Putamen (tissue), 1 donor: ENCODE results near the gene UBN1.
A peak's percentile ranks its signal among the peaks of the same experiment; 100 is the strongest.

Experiments used
- DNase-seq: peaks from one replicate; pipeline ENCODE4 v3.0.0-alpha.2; 2016; ENCODE audit warnings: low spot score

UBN1 gene

DNA sequence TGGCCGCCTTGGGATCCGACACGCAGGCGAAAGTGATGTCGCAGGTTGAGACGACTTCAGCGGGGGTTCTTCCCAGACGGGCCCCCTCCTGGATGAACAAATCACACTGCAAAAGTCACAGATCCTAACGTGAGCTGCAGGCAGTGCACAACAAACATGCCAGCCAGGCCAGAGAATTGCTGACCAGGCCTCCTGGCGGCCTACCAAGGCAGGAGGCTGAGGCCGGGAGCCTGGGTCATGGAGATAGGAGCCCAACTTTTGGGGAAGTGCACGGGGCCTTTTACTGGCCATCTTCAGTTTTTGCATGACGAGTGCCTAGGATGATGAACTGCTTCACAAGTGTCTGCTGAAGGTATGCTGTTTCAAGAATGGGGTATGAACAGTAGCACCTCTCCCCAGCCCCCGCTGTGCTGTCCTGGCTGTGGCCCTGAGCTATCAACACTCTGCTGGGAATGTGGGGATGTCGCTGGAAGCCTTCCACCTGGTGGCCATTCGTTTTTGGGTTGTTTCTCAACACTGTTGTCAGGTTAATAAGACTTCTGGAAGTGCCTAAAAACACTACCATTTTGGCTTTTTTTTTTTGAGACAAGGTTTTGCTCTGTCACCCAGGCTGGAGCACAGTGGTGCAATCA lies 32.6 kb upstream of the UBN1 start:
- no peak for DNase-seq

DNA sequence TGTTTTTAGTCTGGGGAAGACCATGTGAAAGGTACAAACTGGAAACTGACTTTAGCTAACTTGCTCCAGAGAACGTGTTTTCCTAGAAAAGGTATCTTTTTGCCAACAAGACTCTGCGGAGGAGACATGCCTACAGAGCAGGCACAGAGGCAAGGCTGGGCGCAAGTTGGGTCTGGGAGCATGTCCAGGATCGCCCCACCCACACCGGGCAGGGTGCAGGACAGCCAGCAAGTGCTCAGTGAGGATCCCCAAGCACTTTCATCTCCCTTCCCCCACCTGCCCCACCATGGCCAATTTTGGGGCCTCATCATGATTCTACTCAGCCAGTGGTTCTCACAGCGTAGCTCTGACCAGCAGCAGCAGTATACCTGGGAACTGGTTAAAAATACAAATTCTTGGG lies 26.6 kb upstream of the UBN1 start:
- no peak for DNase-seq

DNA sequence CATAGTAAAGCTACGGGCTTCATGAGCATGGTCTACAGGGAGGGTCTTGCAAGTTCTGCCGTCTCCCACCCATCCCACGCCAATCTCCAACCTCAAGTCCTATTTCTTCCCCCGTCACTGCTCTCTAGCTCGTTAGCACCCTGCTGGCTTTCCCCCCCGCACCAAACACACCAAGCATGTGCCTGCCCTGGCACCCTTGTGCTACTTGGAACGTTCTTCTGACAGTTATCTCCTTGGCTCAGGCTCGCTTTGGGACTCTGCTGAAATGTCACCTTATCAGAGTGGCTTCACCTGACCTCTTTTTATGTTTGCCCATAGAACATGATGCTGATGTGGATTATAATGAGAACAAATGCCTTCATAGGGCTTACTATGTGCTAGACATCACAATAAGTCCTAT lies 22.1 kb upstream of the UBN1 start:
- no peak for DNase-seq

DNA sequence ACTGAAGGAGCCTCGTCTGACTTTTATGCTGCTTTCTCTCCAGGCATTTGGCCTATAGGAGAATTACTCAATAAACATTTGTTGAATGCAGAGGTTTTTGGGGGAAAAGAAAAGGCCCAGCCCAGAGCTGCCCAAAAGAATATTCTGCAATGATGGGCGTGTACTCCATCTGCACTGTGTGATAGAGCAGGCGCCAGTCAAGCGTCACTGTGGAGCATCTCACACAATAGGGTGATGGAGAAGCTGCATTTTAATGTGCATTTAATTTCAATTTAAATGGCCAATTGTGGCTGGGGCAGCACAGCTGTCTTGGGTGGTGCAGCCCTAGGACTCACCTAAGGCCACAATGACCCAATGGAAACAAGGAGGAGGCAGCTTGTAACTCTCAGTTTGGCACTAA lies 20.8 kb upstream of the UBN1 start:
- DNase-seq, result no peak

DNA sequence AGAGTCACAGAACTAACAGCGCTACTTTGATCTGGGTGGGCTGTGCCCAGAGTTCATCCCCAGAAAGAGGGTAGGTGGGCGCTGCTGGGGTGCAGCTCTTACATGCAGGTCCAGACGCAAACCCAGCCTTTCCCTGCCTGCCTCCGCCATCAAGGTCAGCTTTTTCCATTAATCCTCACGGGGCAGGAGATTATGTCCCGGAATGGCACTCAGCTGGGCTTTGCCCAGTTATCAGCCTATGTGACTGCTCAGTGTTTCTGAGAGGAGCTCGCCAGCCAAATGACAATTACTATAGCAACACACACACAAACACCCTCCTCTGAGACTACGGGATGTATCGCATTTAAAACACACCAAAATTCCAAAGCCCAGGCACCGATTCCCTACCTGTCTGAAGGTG lies 20.3 kb upstream of the UBN1 start:
- DNase-seq, result no peak

DNA sequence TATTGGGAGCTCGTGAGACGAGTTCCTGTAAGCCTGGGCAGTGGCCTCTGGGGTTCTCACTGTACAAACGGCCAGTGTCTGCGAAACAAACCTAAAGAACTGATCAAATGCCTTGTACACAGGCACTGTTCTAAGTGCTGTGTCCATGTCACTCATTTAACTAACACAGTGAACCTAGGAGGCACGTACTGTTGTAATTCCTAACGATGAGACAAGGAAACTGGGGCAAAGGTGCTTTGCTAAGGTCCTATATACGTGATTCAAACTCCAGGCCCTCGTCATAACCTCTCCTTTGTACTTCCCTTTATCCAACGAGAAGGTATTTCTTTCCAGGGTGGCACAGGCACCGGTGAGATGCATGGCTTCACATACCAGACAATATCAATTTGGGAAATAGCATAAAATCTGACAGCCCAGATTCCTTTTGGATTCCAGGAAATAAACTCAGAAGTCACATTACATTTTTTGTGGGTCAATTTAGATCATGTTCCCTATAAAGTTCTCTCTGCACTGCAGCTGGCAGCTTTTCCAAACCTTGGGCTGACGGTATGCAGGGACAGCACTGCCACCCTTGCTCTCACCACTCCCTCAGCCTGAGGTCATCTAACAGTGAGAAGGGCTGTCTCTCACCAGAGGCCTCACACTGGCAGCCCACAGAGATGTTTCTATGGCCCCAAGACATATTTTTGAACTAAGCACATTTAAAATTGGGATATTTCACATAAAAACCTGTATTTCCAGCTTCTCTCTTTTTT lies 18.5 kb upstream of the UBN1 start:
- DNase-seq, result no peak

DNA sequence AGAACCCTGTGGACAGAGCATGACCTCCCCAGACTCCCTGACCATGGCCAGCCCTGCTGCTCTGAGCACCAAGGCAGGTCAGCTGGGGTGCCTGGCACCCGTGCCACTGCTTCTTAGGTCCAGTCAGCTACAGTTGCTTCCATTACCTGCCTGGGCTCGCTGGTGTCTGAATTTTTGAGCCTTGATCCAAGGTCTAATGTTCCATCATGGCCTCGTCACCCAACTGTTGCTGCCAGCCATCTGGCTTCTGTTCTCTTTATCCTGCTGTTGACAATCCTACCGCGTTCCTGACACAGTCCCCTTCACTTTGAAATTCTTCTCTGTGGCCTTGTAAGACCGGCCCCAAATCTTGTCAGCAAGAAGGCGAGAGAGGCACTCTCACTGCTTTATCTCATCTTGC lies 16.9 kb upstream of the UBN1 start:
- no peak for DNase-seq

DNA sequence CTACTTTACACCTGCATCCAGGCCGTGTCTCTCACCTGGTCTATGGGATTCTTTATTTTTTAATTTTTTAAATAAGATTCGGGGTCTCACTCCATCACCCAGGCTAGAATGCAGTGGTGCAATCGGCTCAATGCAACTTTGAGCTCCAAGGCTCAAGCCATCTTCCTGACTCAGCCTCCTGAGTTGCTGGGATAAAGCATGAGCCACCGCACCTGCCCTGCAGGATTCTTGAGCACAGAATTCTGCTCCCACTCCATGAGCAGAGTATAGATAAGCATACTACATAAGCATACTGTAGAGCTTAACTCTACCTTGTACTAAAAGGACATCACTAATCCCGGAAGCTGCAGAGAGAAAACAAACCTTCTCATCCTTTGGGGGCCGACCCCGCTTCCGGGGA lies 15.7 kb upstream of the UBN1 start:
- DNase-seq, result no peak

DNA sequence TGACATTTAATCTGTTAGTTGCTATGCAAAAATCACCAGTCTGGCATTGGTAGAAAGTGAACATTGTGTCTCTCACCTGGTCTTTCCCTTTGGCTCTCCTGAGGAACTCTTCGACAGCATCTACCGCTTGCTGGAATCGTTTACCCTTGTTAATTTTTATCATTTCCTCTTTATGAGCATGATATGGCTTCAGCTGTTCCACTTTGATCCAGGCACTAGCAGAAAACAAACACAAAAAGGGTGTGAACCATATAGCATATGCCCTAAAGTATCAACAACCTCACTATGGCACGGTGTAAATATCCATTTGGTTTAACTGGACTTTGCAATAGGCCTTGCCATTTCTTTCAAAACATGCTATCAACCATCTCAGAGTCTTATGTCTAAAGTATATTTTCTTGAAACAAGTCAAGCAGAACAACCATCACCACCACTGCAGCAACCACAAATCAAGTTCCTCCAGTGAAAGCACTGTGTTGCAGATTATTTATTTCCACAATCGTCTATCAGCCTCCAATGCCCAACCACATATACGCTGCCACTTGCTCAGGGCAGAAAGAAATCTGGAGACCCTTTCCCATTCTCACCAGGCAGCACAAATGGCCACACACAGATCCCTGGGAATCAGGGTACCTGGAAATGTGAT lies 14.5 kb upstream of the UBN1 start:
- no peak for DNase-seq

DNA sequence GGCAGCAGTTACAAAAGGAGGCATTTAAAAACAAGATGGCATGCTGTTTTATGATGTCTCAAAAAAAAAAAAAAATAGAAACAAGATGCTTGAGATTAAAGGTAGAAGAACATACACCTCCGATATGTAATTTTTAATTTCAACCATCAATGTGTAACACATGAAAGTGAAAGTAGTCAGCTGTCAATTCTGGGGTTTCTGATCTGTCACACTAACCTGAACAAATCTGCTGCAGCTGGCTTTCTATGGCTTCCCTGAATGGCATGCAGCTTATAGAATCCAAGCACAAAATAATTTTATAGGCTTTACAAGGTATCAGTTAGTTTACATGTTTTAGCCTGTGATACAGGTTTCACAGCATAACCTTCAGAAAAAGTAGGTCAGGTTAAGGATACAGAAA lies 13.7 kb upstream of the UBN1 start:
- DNase-seq, result no peak

DNA sequence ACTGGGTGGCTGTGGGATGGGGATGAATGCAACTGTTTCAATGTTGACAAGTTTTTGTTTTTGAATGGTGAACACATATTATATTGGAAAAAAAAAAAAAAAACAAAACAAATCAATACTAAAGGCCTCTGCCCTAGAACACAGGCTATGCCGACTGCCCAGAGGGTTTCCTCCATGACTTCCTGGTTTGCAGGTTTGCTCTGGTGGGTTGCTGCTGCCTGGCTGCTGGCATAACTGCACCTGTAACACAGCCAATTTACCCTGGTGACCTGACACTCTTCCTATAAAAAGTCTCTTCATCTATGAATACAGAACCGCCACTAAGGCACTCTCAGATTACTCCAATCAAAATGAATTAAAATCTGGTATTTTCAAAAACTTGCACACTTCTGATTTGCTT lies 10.6 kb upstream of the UBN1 start:
- DNase-seq, result no peak

DNA sequence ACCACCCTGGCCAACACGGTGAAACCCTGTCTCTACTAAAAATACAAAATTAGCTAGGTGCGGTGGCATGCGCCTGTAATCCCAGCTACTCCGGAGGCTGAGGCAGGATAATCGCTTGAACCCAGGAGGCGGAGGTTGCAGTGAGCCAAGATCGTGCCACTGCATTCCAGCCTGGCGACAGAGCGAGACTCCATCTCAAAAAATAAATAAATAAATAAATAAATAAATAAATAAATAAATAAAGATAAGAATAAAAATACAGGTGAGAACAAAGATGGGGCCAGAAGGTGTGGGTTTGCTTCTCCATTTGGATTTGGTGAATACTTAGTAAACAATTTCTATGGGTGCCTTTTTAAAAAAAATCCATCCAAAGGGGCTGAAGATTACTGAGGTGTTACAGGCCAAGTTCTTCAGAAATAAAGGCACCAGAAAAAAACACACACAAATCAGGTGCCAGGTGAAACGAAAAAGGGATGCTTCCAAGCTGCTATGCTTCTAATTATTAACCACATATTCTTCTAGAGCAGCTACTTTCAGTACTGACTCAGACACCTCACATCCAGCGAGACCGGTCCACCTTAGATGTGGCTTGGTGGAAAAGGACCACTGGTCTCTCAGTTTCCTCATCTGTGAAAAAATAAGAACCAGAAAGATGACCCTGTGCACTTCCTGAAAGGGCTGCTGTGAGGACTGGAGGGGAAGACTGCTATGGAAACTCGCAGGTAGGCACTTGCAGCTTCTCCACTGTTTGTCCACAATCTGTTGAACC lies 9.4 kb upstream of the UBN1 start:
- no peak for DNase-seq

DNA sequence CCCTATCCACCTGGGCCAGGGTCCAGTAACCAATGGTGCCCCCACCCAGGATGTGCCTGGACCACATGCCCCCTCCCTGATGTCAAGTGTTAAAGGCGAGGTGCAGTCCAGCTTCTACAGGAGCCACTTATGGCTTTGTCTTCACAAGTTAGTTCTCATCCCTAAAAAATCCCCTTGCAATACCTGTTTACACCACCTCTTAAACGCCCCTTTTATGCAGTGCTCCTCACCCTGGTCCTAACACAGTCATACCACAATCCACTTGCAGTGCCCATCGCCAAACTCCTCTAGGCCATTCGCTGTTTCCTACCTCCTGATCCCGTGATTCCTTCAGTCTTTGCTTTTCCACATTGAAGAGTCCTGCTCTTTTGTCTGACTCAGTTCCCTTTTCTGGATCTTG lies 7.3 kb upstream of the UBN1 start:
- DNase-seq, result no peak

DNA sequence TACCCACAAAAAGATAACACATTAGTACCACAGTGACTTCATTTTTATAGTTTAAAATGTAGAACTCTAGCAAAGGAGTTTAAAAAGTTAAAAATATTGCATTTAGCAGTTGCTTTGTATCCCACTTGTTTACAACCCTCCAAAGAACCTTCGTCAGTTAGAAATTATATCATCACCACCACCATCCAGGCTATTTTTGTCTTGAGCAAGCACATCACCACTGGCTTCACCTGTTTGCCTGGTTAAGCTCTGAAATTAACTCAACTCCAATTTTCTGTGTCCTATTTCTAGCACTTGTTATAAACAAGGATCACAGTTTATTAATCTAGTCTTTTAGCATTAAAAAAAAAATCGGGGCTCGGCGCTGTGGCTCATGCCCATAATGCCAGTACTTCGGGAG lies 6.3 kb upstream of the UBN1 start:
- no peak for DNase-seq

DNA sequence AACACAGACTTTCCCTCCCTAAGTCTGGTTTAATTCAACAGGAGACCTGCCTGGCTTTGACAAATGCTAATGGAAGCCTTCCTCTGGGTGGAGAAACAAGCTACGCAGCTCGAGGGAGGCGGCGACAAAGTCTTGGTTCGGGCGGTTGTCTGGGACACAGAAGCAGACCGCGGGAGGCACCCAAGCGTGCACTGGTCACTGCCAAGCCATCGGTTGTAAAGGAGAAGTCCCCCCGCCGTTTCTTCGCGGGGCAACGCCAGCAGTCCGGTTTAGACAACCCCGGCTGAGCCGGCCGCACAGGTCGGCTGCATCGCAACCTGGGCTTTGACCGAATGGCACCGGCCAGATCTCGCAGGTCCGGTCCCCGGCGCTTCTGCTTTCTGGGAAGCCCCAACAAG lies 779 bp upstream of the UBN1 start:
- peak; percentile 28 for DNase-seq

DNA sequence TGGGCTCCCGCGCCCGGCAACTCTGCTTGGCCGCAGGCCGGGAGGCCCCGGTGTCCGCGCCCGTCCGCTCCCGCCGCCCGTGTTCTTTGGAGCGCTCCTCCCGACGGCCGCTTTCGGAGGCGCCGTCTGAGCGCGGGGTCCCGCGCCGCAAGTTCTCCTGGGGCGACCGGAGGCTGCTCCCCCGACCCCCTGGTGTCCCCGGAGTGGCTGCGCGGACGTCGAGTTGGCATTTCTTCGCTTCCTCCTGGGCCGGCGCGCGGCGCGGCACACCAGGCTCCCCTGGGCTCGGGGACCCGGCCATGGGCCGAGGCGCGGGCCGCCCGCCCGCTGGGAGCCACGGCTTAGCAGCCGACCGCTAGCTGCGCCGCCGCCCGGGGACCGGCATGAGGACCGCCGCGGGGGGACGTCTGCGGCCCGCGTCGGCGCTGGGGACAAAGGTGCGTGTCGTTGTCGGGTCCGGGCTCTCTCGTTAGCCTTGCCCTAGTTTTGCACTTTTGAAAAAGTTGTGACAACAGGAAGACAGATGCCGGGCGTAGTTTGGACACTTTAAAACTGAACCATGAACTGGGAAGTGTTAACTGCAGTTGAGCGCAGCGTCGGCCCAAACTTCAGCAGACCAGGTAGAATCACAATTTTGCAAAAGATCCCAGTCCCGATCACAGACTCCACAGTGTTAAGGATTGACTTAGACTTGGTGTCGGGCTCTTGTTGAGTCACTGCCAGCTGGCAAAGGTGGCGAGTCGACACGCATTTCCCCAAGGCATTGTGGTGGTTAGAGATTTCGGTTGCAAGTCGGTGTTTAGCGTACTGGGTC lies 700 bp downstream of the UBN1 start:
- DNase-seq, result peak; percentile 11

DNA sequence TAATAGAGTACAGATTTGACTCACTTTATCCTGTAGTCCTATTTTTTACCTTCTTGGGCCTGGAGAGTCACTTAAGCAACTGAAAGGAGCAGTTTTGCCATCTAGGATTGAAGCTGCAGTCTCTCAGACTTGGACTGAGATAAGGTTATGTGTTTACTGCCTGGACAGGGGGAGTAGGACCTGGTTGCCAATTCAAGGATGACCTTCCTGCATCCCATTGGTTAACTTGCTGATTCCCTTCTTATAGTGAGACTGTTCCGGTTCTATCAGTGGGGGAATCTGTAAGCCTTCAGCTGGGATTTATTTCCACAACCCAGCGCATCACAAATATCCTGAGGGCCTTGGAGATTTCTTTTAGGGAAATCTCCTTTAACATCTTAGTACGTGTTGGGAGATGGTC lies 2.9 kb downstream of the UBN1 start:
- DNase-seq, result no peak

DNA sequence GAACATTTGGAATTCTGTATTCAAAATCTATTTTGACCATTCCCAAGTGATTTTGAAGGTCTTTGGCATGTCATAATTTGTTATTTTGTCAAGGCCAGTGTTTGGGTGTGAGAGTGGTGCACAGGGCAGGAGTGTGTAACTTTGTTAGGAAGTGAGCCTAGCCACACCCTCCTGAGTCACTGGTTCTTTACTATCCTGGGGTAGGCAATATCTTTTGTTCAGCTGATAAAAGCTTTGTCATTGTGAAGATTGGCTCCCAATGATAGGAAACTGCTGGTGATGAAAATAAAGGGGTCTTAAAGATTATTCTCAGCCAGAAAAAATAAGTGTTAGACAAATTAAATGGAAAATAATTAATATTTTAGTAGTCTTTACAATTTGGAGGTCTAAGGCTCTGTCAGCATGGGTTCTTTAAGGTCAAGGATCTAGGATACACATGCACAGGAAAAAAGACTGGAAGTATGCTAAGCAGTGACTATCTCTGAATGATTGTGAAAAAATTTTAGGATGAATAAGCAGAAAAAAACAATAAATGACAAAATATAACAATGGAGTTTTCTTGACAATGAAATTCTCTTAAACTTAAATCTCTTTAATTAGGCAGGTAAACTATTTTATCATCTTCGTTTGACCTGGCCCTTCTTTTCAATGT lies 5.1 kb downstream of the UBN1 start:
- DNase-seq, result no peak

DNA sequence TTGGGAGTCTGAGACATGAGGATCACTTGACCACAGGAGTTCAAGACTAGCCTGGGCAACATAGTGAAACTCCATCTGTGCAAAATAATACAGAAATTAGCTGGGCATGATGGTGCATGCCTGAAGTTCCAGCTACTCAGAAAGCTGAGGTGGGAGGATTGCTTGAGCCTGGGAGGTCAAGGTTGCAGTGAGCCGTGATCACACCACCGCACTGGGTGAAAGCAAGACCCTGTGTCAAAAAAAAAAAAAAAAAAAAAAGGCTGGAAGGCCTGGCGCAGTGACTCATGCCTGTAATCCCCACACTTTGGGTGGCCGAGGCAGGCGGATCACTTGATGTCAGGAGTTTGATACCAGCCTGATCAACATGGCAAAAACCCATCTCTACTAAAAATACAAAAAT lies 8.1 kb downstream of the UBN1 start:
- no peak for DNase-seq

DNA sequence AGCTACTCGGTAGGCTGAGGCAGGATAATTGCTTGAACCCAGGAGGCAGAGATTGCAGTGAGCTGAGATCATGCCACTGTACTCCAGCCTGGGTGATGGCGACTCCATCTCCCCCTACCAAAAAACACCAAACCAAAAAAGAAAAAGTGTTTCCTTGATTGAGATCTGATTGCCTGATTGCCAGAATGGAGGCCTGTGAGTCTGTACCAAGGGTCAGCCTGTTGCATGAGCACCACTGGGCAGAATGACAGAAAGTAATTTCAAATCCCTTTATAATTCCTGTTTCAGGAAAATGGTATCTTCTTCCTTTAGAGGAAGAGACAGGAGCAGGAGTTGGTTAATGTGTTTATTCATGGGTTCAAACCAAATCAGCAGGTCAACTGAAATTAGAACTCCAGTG lies 8.5 kb downstream of the UBN1 start:
- DNase-seq, result no peak

DNA sequence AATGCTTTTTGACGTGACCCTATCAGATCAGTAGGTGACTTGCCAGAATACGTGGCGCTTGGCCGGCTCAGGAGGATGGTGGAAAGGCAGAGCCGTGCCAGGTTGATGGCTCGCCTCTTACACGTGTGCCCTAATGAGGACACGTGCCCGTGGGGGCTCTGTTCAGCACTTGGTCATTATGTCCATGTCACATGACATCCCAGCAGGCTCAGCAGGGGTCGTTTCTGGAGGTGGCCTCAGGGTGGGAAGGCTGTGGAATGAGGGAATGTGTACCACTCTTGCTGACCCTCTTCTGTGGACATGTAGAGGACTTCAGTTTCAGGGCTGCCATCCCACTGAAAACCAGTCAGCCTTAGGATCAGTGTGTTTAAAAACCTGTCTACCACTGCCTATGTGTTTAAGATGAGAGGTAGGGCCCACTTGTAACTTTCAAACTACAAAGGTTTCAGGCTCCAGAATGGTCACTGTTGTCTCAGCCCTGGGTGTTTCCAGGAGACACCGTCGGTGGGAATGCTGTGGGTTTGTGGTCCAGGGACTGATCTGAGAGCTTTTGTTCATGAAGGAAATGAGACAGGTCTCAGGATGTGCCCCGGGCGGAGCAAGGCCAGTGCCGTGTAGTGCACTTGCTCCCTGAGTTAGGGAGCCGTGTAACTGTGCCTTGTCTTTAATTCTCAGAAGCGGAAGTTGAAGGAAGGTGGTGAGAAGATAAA lies 12.1 kb downstream of the UBN1 start:
- DNase-seq, result no peak
